Activated CD4-positive, alpha-beta T cell treated with anti-CD3 and anti-CD28 coated beads, Interleukin-2, amount 50 U/mL, for 48 hours (primary cell): ENCODE results near the gene SLC3A2.
"Not testable (repeated sequence)": the region's sequence is repeated elsewhere in the genome, so short reads cannot be mapped to it uniquely, and the experiment has no call there.

Source experiments
- DNase-seq, 2 experiments: peaks; one replicate each; pipeline ENCODE4 v3.0.0-alpha.2; 2020

The SLC3A2 gene

GRCh38 chr11:62931499-62932278 lies 51.0 kb downstream of the SLC3A2 start:
- DNase-seq: no peak

GRCh38 chr11:62933285-62933684 lies 52.6 kb downstream of the SLC3A2 start:
- DNase-seq: no peak

GRCh38 chr11:62933750-62934495 lies 53.2 kb downstream of the SLC3A2 start:
- no peak for DNase-seq

- DNase-seq: no peak
Observed at GRCh38 chr11:62934496-62934785, 53.7 kb downstream of the SLC3A2 start.

GRCh38 chr11:62937528-62937927 lies 56.8 kb downstream of the SLC3A2 start:
- not testable (repeated sequence) for DNase-seq
